ENCODE measurements around the gene S100A5.

The S100A5 gene

DNA sequence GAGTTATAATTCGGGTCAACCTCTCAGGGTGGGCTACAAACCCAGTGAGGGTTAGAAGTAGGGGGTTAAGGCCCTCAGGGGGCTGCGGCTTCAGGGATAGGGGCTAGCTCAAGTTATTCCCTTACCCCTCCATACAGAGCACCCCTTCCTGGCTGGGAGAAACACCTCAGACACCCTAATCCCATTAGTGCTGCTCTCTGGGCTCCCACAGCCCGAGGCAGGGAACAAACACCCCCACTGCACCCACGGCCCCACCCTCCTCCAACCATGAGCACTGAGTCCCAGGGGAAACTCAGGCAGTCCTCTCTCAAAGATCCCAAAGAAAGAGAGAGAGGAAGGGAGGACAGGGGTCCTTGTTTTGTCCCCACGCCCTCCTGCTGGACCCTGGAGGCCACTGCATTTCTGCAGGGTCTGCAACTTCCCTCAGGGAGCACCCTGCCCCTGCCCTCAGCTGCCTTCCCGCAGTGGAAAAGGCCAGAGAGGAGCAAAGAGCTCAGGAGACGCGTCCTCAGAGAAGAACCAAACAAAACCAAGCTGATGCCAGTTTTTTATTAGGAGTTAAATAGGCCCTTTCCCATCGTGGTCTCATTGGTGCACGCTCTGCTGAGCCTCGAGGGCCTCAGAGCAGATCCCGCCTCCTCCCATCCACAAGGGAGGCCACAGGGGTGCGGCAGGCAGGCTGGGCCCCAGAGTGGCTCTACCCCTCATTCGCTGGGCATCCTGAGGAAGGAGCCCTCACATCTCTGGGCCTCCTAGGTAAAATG, 6.2 kb upstream of the S100A5 start:
- no peak for DNase-seq

DNA sequence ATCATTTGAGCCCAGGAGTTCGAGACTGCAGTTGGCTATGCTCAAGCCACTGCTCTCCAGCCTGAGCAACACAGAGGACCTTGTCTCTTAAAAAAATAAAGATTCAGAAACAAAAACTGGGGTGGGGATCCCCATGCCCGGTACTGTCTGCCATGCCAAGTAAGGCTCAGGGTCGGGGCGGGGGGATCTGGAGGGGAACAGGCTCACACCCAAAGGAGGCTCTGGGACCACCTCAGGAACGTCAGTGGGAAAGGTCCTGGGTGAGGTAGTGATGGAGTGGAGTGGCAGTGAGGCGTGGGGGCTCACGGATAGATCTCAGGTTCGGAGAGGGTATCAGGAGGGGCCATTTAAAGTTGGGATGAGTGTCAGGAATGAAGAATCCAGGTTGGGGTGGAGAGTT, 5.6 kb upstream of the S100A5 start:
- no peak for DNase-seq

GRCh38 chr1:153545067-153546055, 4.6 kb upstream of the S100A5 start, which contains the start of gene S100A4:
Gene S100A4 (minus strand): TSS chr1:153545806. CDS start chr1:153544794, 1,012 bp downstream.
- DNase-seq: peak; percentile 86

DNA sequence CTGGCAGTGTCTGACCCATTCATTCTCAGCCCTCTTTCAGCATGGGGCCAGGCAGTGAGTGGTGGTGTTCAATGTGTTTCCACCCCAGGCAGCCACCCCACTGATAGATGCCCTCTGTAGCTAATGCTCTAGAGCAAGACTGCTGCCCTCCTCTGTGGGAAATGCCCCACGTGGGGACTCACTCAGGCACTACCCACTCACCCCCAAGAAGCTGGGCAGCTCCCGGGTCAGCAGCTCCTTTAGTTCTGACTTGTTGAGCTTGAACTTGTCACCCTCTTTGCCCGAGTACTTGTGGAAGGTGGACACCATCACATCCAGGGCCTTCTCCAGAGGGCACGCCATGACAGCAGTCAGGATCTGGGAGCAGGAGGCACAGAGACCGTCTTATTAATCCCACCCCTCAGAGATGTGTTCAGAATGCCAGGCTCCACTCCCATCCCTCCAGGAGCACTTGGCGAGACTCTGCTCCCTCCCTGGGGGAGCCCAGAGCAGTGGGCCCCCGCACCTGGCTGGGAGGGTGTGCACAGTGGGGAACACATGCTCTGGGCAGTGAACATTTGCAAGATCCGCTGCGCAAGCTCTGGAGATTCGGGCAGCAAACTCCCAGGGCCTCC, 3.8 kb upstream of the S100A5 start:
- DNase-seq: no peak

DNA sequence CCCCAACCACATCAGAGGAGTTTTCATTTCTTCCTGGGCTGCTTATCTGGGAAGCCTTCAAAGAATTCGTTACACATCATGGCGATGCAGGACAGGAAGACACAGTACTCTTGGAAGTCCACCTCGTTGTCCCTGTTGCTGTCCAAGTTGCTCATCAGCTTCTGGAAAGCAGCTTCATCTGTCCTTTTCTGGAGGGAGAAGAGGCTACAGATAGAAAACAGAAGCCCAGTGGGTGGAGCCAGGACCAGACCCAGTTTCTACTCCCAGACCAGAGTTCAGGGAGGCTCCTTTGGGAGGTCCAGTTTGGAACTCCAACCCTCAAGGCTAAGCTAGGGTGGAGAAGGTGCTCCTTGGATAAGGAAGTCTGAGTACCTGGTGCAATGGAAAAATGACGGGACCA, 3.0 kb upstream of the S100A5 start:
- no peak for DNase-seq

DNA sequence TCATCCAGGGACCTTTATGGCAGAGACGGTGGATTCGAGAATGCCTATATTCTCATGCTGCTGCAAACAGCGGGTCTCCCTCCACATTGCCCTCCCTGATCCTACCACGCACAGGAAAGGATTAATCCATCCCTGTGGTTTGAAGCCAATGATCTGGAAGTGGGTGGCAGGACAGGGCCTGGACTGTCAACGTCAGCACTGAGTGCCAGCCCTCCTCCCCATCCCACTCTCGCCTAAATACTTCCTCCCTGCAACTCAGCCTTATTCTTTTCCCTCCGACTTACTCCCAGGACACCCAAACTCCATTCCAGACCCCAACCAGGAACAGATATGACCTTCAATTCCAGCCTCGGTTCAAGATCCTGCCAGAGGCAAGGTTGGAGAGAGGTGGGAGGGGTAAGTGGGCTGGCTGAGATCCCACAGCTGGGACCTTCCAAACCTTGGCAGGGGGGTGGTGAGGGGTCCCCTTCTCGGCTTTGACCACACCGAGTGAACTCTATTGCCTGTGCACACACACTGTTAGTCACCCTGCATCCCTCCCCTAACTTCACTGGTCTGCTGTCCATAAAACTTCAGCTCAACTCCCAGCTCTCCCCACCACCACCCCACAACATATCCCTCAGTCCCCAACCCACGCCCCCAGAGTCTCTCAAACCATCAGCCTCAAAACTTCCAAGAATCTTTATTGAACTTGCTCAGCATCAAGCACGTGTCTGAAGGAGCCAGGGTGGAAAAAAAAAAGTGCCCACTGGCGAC, 2.4 kb upstream of the S100A5 start:
- DNase-seq: no peak

DNA sequence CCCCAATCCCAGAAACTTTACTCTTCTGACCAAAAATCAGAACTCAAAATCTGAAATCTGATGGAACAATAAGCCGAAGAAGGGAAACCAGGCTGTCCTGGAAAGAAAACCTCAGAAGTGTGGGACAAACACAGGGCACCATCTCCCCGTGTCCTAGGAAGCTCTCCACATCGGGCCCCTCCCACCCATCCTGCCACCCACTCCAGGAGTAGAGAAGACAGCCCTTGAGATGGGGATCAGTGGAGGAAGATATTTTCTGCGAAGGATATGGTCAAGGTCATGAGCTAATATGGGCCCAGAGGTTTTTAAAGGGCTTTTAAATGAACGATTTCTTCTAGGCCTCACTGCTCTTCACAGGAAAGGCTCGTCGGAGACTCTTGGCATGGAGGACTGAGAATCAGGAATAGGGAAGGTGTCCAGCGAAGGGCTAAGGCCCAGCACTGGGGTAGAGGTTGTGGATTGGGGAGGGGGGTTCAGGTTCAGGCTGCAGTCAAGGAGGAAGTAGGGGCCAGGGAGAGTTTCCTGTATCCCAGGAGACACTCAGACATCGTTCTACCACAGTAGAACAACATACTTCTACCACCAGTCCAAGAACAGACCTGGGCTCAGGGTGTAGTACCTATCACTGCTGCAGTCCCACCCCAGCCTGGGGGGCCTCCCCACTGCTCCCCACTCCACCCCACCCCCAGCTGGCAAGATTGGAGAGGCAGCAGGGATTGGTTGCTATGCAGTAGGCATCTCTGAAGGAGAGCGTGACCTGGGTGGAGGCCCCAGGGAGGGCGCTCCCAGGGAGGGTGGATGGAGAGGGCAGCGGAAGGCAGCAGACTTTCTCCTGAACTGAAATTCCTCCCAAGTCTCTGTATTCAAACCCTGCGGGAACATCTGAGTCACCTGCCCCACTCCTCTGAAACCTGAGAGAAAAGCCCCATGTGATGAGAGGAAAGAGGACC, 1.2 kb upstream of the S100A5 start:
- no peak for DNase-seq

DNA sequence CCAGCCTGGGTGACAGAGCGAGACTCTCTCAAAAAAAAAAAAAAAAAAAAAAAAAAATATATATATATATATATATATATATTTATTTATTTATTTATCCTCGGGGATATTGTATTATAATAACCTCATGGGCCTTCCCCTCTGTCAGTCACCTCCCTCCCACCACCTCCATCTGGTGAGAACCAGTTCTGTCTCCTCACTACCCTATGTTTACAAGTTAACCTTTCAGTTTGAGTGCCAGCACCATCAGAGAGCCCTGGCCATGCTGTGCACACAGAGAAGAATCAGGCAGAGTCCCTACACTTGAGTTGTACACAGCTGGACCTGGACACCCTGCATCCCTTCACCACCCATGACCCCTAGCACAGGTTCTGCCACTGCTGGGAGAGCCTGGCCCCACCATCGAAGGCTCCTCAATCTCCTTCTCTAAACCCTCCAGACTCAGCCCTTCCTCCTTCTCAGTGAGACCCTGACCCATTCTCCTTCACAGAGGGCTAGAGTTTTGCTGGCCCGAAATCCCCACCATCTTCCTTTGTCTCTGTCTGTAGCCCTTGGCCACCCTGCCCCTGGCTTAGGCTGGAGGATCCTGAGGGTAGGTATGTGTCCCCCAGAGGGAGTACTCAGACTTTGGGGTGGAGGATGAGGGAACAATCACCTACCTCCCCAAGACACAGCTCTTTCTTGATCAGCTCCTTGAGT, 1.2 kb downstream of the S100A5 start:
- no peak for DNase-seq

DNA sequence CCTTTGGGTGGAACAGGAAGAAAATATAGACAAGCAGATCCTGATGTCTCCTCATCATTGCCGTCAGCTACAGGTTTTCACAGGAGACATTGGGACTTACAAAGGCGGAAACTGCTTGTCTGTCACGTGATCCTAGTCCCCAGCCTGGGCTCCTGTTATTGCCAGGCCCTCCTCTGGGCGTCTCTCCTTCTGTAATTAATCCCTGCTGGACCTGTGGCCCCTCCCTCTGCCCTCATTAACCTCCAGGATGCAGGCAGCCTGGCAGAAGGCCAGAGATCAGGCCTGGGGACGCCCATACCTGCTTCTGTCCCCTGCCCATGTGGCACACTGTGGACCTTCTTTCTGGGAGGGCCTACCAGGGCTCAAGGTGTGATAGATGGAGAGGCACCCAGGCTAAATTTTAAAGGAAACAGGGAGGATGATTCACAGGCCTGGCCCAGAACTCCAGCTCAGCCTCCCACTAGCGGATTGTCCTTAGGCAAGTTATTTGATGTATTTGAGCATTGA, 2.4 kb downstream of the S100A5 start:
- DNase-seq: no peak

- DNase-seq: no peak
Observed at GRCh38 chr1:153537376-153537730, 3.4 kb downstream of the S100A5 start.

GRCh38 chr1:153536671-153537375, 3.9 kb downstream of the S100A5 start:
- no peak for DNase-seq

- DNase-seq: peak; percentile 72
Observed at GRCh38 chr1:153536012-153536670, 4.6 kb downstream of the S100A5 start.

- no peak for DNase-seq
Observed at GRCh38 chr1:153535242-153536011, 5.3 kb downstream of the S100A5 start, which contains the start of gene S100A6. Gene S100A6 (minus strand): TSS chr1:153535991. CDS start chr1:153535339, 652 bp downstream.

DNA sequence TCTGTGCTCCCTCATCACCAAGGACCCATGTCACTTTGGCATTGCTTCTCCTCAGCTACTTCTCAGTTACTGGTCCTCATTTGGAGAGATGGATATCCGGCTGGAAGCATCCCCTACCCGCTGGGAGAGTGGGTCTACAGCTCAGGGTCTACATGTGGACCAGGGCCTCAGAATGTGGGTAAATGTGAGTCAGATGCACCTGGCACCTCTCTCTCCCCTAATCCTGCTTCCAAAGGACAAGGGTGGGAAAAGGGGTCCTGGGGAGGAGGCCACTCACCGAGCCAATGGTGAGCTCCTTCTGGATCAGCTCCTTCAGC, 5.9 kb downstream of the S100A5 start:
- DNase-seq: no peak

- no peak for DNase-seq
Observed at GRCh38 chr1:153534226-153534924, 6.4 kb downstream of the S100A5 start.

GRCh38 chr1:153533689-153534201, 7.0 kb downstream of the S100A5 start:
- DNase-seq: no peak

DNA sequence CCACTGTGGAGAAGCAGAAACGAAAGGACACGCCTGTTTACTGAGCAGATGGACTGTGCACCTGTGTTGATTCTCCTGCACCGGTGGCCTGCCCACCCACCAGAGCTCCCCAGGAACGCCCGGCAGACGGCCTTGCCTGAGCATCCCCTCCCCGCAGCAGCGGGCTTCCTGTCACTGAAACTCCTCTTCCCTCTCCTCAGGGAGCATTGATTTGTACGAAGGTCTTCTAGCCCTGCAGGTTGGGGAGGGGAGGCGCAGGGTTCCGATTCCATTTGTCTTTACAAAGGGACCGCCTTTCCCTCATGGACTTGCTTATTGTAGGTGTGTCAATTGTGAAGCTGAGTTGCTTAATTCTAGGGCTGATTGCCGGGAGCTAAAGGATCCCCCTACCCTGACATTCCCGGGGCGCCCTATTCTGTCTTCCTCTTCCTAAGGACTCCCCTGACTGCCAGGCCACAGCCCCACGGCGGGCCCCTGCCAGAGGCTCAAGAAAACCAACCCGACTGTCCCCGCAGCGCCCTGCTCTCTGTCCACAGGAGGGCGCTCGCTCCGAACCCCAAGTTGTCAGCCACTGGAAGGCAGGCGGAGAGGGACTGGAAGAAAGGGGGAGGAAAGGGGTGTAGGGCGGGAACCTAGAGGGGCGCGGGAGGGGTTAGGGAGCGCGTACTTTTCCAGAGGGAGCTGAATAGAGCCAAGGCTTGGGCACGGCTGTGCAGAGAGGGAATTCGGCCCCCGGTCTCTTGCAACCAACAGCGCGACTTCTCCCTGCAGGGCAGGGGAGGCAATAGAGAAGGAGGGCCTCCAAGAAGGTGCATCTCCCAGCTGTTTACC, 7.8 kb downstream of the S100A5 start:
- DNase-seq: peak; percentile 73

Data from stimulated activated CD4-positive, alpha-beta T cell treated with anti-CD3 and anti-CD28 coated beads, Interleukin-12 subunit alpha, Interleukin-12 subunit beta, amount 100 ng/mL, for 4 hours (primary cell).